ENCODE data around the gene SOX13.
A peak's percentile ranks its signal among the peaks of the same experiment; 100 is the strongest.

Gene SOX13

DNA sequence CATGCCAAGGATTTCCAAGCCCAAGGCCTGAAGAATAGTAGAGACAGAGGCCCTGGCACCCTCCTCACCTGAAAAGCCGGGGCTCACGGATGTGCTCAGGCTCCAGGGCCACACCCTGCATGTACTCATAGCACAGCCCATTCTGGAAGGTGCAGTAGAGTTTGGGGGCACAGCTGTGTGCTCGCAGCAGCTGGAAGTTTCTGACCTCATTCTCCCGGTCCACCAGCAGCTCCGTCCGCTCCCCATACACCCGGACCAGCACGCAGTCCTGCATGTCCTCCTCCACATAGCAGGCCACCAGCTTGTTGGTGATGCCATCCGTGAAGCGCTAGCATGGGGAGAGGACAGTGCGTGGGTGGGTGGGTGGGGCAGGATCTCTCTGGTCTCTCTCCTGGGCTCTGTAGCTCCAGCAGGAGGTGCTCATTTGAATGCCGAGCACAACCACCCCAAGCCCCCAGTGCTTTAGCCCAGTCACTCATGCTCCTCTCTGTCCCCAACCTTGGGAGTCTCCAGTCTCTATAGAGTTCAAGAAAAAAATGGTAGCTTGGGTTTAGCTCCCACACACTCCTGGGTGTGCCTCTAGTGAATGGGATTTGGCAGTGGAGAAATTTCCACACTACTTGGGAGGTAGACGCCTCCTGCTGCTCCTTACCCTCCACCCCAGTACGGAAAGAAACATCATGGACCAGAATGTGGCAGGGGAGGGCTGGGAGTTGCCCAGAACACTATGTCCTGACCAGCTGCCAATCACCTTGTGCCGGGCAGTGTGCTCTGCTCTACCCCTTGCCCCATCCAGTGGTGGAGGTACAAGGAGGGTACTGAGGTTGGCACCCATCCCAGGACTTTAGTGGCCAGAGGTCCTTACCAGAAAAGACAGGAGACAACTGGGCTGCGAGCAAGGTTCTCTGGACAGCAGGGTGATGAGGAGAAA, 77.0 kb downstream of the SOX13 start:
- H3K27ac ChIP-seq: no peak overlapping the region
- H3K4me3 ChIP-seq (ENCODE audit: low read depth in 1 of 2, low read length in 1 of 2): no peak overlapping the region
- H3K36me3 ChIP-seq: no peaks in the 10 kb centered on the region
- H3K4me1 ChIP-seq (ENCODE audit: control insufficient read depth in 1 of 2, insufficient read depth in 1 of 2, low read depth in 1 of 2, low read length in 1 of 2): peaks cover 0 to 13% of the 10 kb centered on the region in 2 experiments
- TF ChIP-seq, protein P1, sequence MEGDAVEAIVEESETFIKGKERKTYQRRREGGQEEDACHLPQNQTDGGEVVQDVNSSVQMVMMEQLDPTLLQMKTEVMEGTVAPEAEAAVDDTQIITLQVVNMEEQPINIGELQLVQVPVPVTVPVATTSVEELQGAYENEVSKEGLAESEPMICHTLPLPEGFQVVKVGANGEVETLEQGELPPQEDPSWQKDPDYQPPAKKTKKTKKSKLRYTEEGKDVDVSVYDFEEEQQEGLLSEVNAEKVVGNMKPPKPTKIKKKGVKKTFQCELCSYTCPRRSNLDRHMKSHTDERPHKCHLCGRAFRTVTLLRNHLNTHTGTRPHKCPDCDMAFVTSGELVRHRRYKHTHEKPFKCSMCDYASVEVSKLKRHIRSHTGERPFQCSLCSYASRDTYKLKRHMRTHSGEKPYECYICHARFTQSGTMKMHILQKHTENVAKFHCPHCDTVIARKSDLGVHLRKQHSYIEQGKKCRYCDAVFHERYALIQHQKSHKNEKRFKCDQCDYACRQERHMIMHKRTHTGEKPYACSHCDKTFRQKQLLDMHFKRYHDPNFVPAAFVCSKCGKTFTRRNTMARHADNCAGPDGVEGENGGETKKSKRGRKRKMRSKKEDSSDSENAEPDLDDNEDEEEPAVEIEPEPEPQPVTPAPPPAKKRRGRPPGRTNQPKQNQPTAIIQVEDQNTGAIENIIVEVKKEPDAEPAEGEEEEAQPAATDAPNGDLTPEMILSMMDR (IDR thresholded peaks at IDR 0.05): no peak
- peaks cover 75% of the 10 kb centered on the region for H3K27me3 ChIP-seq
- H3K9me3 ChIP-seq: no peaks in the 10 kb centered on the region

DNA sequence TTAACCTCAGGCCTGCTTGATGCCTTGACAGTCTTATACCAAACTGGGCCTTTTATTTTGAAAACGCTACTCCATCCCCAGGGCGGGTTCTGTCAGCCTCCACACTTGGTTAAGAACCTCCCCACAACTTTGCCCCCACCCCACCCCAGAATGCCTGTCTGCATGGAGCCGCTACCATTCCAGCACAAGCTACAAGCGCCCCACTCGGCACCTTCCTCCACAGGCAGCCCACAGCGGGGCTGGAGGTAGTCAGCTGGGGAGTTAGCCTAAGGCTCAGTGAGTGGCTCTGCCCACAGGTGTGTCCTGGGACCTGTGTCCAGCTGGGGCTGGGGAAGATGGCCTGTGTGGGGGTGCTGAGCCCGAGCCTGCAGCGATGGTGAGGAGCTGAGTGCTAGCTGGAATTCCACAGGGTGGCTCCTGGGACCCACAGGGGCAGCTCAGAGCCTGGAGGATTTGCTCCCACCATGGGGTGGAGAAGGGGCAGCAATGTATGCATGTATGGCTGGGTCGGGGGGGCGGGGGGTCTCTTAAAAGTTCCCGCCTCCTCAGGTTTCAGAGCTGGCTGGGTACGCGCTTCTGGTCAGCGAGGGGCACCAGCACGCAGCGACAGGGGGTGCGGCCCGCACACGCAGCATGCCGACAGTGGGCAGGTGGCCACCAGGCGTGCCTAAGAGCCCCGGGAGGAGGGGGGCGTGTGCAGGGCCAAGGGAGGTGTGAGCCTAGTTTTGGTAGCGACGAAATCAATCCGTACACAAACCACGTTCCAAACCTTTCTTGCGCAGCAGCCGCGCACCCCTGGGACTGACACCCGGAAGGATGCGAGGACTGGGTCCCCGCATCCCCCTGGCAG, 78.0 kb downstream of the SOX13 start:
- no peaks in the 10 kb centered on the region for H3K9me3 ChIP-seq
- no peak overlapping the region for H3K27ac ChIP-seq
- H3K27me3 ChIP-seq: peaks cover 75% of the 10 kb centered on the region
- peaks cover 0 to 13% of the 10 kb centered on the region in 2 experiments for H3K4me1 ChIP-seq (ENCODE audit: control insufficient read depth in 1 of 2, insufficient read depth in 1 of 2, low read depth in 1 of 2, low read length in 1 of 2)
- peak overlapping the region in 1 of 2 experiments; percentile 19 for H3K4me3 ChIP-seq (ENCODE audit: low read depth in 1 of 2, low read length in 1 of 2)
- H3K36me3 ChIP-seq: no peaks in the 10 kb centered on the region
- TF ChIP-seq, protein P1 (IDR thresholded peaks at IDR 0.05): no peak

GRCh38 chr1:204151552-204152309, 78.8 kb downstream of the SOX13 start, which contains the start of gene ETNK2:
ETNK2 (minus strand) TSS chr1:204152044; CDS start chr1:204151852, 192 bp downstream.
- no peak within 1 kb of the TSS for H3K27ac ChIP-seq
- no peaks in the 10 kb centered on the region for H3K9me3 ChIP-seq
- TF ChIP-seq, protein P1 (IDR thresholded peaks at IDR 0.05): no peak
- peak within 1 kb of the TSS in 1 of 2 experiments; percentile 30 for H3K4me3 ChIP-seq (ENCODE audit: low read depth in 1 of 2, low read length in 1 of 2)
- H3K27me3 ChIP-seq: peaks cover 75% of the 10 kb centered on the region
- peaks cover 0 to 13% of the 10 kb centered on the region in 2 experiments for H3K4me1 ChIP-seq (ENCODE audit: control insufficient read depth in 1 of 2, insufficient read depth in 1 of 2, low read depth in 1 of 2, low read length in 1 of 2)
- H3K36me3 ChIP-seq: no peaks in the 10 kb centered on the region

- no peak overlapping the region for H3K27ac ChIP-seq
Measured at GRCh38 chr1:204152310-204153044, 79.6 kb downstream of the SOX13 start.

More at GRCh38 chr1:204152310-204153044, 79.6 kb downstream of the SOX13 start:
- no peaks in the 10 kb centered on the region for H3K36me3 ChIP-seq
- H3K27me3 ChIP-seq: peaks cover 77% of the 10 kb centered on the region
- no peaks in the 10 kb centered on the region for H3K9me3 ChIP-seq
- peak overlapping the region in 1 of 2 experiments; percentile 30 for H3K4me3 ChIP-seq (ENCODE audit: low read depth in 1 of 2, low read length in 1 of 2)
- TF ChIP-seq, protein P1 (IDR thresholded peaks at IDR 0.05): no peak
- peaks cover 0 to 13% of the 10 kb centered on the region in 2 experiments for H3K4me1 ChIP-seq (ENCODE audit: control insufficient read depth in 1 of 2, insufficient read depth in 1 of 2, low read depth in 1 of 2, low read length in 1 of 2)

All from neutrophil (primary cell).